ENCODE measurements around the gene PSMA3.

PSMA3 gene

GRCh38 chr14:58291646-58292045, 47.0 kb downstream of the PSMA3 start:
- peaks cover 5% of the 10 kb centered on the region; the same call in 1 of the 2 replicates for H3K4me1 ChIP-seq (ENCODE audit: insufficient read depth, low read length)
- WGBS, result 93% methylated on average over 3 of the region's 5 CpGs
- no peaks in the 10 kb centered on the region for H3K9me3 ChIP-seq (ENCODE audit: insufficient read depth, low read depth, low read length)
- H3K9ac ChIP-seq (ENCODE audit: low read depth, low read length), result no peak overlapping the region
- H3K4me3 ChIP-seq (ENCODE audit: low read length), result no peak overlapping the region
- H3K27me3 ChIP-seq (ENCODE audit: insufficient read depth, low read length), result no peaks in the 10 kb centered on the region
- H3K27ac ChIP-seq (ENCODE audit: low read depth, low read length), result no peak overlapping the region
- peaks cover 88% of the 10 kb centered on the region for H3K36me3 ChIP-seq (ENCODE audit: insufficient read depth, low read length)

GRCh38 chr14:58292187-58292586, 47.5 kb downstream of the PSMA3 start:
- H3K27ac ChIP-seq (ENCODE audit: low read depth, low read length), result no peak overlapping the region
- no peaks in the 10 kb centered on the region for H3K9me3 ChIP-seq (ENCODE audit: insufficient read depth, low read depth, low read length)
- H3K27me3 ChIP-seq (ENCODE audit: insufficient read depth, low read length), result no peaks in the 10 kb centered on the region
- H3K9ac ChIP-seq (ENCODE audit: low read depth, low read length), result no peak overlapping the region
- H3K4me3 ChIP-seq (ENCODE audit: low read length), result no peak overlapping the region
- H3K36me3 ChIP-seq (ENCODE audit: insufficient read depth, low read length), result peaks cover 82% of the 10 kb centered on the region
- 92% methylated on average over 3 of the region's 3 CpGs for WGBS
- H3K4me1 ChIP-seq (ENCODE audit: insufficient read depth, low read length), result peaks cover 5% of the 10 kb centered on the region; the same call in 1 of the 2 replicates

- H3K36me3 ChIP-seq (ENCODE audit: insufficient read depth, low read length), result peaks cover 62% of the 10 kb centered on the region
- H3K27me3 ChIP-seq (ENCODE audit: insufficient read depth, low read length), result no peaks in the 10 kb centered on the region
- no peak overlapping the region for H3K27ac ChIP-seq (ENCODE audit: low read depth, low read length)
- H3K4me3 ChIP-seq (ENCODE audit: low read length), result no peak overlapping the region
- no peak overlapping the region for H3K9ac ChIP-seq (ENCODE audit: low read depth, low read length)
- peaks cover 5% of the 10 kb centered on the region; the same call in 1 of the 2 replicates for H3K4me1 ChIP-seq (ENCODE audit: insufficient read depth, low read length)
- H3K9me3 ChIP-seq (ENCODE audit: insufficient read depth, low read depth, low read length), result no peaks in the 10 kb centered on the region
- 96% methylated on average over 7 of the region's 7 CpGs for WGBS
Measured at GRCh38 chr14:58294201-58294600, 49.6 kb downstream of the PSMA3 start.

- Histone ChIP-seq H3K4me1 (ENCODE audit: insufficient read depth, low read length) (peaks cover 5% of the 10 kb centered on the region; the same call in 1 of the 2 replicates), H3K9ac (ENCODE audit: low read depth, low read length) (peak overlapping the region; percentile 98), H3K27me3 (ENCODE audit: insufficient read depth, low read length) (no peaks in the 10 kb centered on the region), H3K4me3 (ENCODE audit: low read length) (peak overlapping the region; percentile 85), H3K36me3 (ENCODE audit: insufficient read depth, low read length) (peaks cover 46% of the 10 kb centered on the region), H3K27ac (ENCODE audit: low read depth, low read length) (no peak overlapping the region; the same call in 1 of the 2 replicates), H3K9me3 (ENCODE audit: insufficient read depth, low read depth, low read length) (no peaks in the 10 kb centered on the region)
- WGBS, result 13% methylated on average over 2 of the region's 3 CpGs
Measured at GRCh38 chr14:58296726-58297125, 52.1 kb downstream of the PSMA3 start.

GRCh38 chr14:58297412-58297761, 52.7 kb downstream of the PSMA3 start:
- Histone ChIP-seq H3K27me3 (ENCODE audit: insufficient read depth, low read length) (no peaks in the 10 kb centered on the region), H3K9me3 (ENCODE audit: insufficient read depth, low read depth, low read length) (no peaks in the 10 kb centered on the region), H3K27ac (ENCODE audit: low read depth, low read length) (peak overlapping the region; percentile 97), H3K36me3 (ENCODE audit: insufficient read depth, low read length) (peaks cover 42% of the 10 kb centered on the region), H3K4me1 (ENCODE audit: insufficient read depth, low read length) (peaks cover 5% of the 10 kb centered on the region; the same call in 1 of the 2 replicates), H3K9ac (ENCODE audit: low read depth, low read length) (peak overlapping the region; percentile 98), H3K4me3 (ENCODE audit: low read length) (peak overlapping the region; percentile 85)
- under 1% methylated on average over 10 of the region's 10 CpGs for WGBS

- peak overlapping the region; percentile 98 for H3K9ac ChIP-seq (ENCODE audit: low read depth, low read length)
- peaks cover 38% of the 10 kb centered on the region for H3K36me3 ChIP-seq (ENCODE audit: insufficient read depth, low read length)
- under 1% methylated on average over 40 of the region's 40 CpGs for WGBS
- no peaks in the 10 kb centered on the region for H3K9me3 ChIP-seq (ENCODE audit: insufficient read depth, low read depth, low read length)
- H3K27ac ChIP-seq (ENCODE audit: low read depth, low read length), result peak overlapping the region; percentile 97
- H3K27me3 ChIP-seq (ENCODE audit: insufficient read depth, low read length), result no peaks in the 10 kb centered on the region
- H3K4me3 ChIP-seq (ENCODE audit: low read length), result peak overlapping the region; percentile 85
- peaks cover 5% of the 10 kb centered on the region; the same call in 1 of the 2 replicates for H3K4me1 ChIP-seq (ENCODE audit: insufficient read depth, low read length)
Measured at GRCh38 chr14:58297762-58298476, 53.3 kb downstream of the PSMA3 start.

GRCh38 chr14:58298477-58299400, 54.1 kb downstream of the PSMA3 start, which contains the start of gene ARID4A:
Gene ARID4A, plus strand, starts transcription at chr14:58298555. Its CDS starts 1,300 bp downstream, at chr14:58299855.
- under 1% methylated on average over 71 of the region's 79 CpGs for WGBS
- peak within 1 kb of the TSS; percentile 98 for H3K9ac ChIP-seq (ENCODE audit: low read depth, low read length)
- peaks cover 39% of the 10 kb centered on the region for H3K36me3 ChIP-seq (ENCODE audit: insufficient read depth, low read length)
- no peaks in the 10 kb centered on the region for H3K27me3 ChIP-seq (ENCODE audit: insufficient read depth, low read length)
- H3K27ac ChIP-seq (ENCODE audit: low read depth, low read length), result peak within 1 kb of the TSS; percentile 97
- H3K4me3 ChIP-seq (ENCODE audit: low read length), result peak within 1 kb of the TSS; percentile 85
- no peaks in the 10 kb centered on the region for H3K9me3 ChIP-seq (ENCODE audit: insufficient read depth, low read depth, low read length)
- peaks cover 5% of the 10 kb centered on the region; the same call in 1 of the 2 replicates for H3K4me1 ChIP-seq (ENCODE audit: insufficient read depth, low read length)

- no peaks in the 10 kb centered on the region for H3K27me3 ChIP-seq (ENCODE audit: insufficient read depth, low read length)
- peaks cover 5% of the 10 kb centered on the region; the same call in 1 of the 2 replicates for H3K4me1 ChIP-seq (ENCODE audit: insufficient read depth, low read length)
- peak overlapping the region; percentile 85 for H3K4me3 ChIP-seq (ENCODE audit: low read length)
- peak overlapping the region; percentile 45 for H3K9ac ChIP-seq (ENCODE audit: low read depth, low read length)
- H3K36me3 ChIP-seq (ENCODE audit: insufficient read depth, low read length), result peaks cover 33% of the 10 kb centered on the region
- H3K9me3 ChIP-seq (ENCODE audit: insufficient read depth, low read depth, low read length), result no peaks in the 10 kb centered on the region
- 7% methylated on average over 48 of the region's 48 CpGs for WGBS
- H3K27ac ChIP-seq (ENCODE audit: low read depth, low read length), result no peak overlapping the region
Measured at GRCh38 chr14:58299401-58300330, 55.0 kb downstream of the PSMA3 start.

- Histone ChIP-seq H3K9ac (ENCODE audit: low read depth, low read length) (no peak overlapping the region), H3K27ac (ENCODE audit: low read depth, low read length) (no peak overlapping the region), H3K4me3 (ENCODE audit: low read length) (no peak overlapping the region), H3K9me3 (ENCODE audit: insufficient read depth, low read depth, low read length) (no peaks in the 10 kb centered on the region), H3K4me1 (ENCODE audit: insufficient read depth, low read length) (no peaks in the 10 kb centered on the region), H3K27me3 (ENCODE audit: insufficient read depth, low read length) (no peaks in the 10 kb centered on the region), H3K36me3 (ENCODE audit: insufficient read depth, low read length) (peaks cover 42% of the 10 kb centered on the region)
- 96% methylated on average over 3 of the region's 3 CpGs for WGBS
Measured at GRCh38 chr14:58301416-58301815, 56.8 kb downstream of the PSMA3 start.

GRCh38 chr14:58305730-58306129, 61.1 kb downstream of the PSMA3 start:
- 88% methylated on average over 2 of the region's 2 CpGs for WGBS
- Histone ChIP-seq H3K36me3 (ENCODE audit: insufficient read depth, low read length) (peaks cover 71% of the 10 kb centered on the region), H3K9me3 (ENCODE audit: insufficient read depth, low read depth, low read length) (no peaks in the 10 kb centered on the region), H3K4me1 (ENCODE audit: insufficient read depth, low read length) (no peaks in the 10 kb centered on the region), H3K4me3 (ENCODE audit: low read length) (no peak overlapping the region), H3K9ac (ENCODE audit: low read depth, low read length) (no peak overlapping the region), H3K27ac (ENCODE audit: low read depth, low read length) (no peak overlapping the region), H3K27me3 (ENCODE audit: insufficient read depth, low read length) (no peaks in the 10 kb centered on the region)
